ENCODE measurements around the gene LRIG2.

- TF ChIP-seq CTCF (IDR thresholded peaks at IDR 0.05; ENCODE audit: poor library complexity) (no peak), EZH2phosphoT487 (IDR thresholded peaks at IDR 0.05; ENCODE audit: low read depth, severe bottlenecking, unreplicated experiment) (no peak)
These were observed 51.4 kb downstream of the LRIG2 start for GRCh38 chr1:113124366-113124765.

All from hepatocyte (in vitro differentiated cells).